ENCODE data around the gene MPP3.
"Not testable (repeated sequence)": the region's sequence is repeated elsewhere in the genome, so short reads cannot be mapped to it uniquely, and the experiment has no call there.

MPP3 gene, protein sequence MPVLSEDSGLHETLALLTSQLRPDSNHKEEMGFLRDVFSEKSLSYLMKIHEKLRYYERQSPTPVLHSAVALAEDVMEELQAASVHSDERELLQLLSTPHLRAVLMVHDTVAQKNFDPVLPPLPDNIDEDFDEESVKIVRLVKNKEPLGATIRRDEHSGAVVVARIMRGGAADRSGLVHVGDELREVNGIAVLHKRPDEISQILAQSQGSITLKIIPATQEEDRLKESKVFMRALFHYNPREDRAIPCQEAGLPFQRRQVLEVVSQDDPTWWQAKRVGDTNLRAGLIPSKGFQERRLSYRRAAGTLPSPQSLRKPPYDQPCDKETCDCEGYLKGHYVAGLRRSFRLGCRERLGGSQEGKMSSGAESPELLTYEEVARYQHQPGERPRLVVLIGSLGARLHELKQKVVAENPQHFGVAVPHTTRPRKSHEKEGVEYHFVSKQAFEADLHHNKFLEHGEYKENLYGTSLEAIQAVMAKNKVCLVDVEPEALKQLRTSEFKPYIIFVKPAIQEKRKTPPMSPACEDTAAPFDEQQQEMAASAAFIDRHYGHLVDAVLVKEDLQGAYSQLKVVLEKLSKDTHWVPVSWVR

GRCh38 chr17:43832976-43833829 lies at the start of gene MPP3:
Gene MPP3 (minus strand): TSS chr17:43833146. CDS start chr17:43831906, 1,240 bp downstream.
- peak; percentile 66 for DNase-seq

- no peak for DNase-seq
Observed at GRCh38 chr17:43881758-43882505, 49.0 kb upstream of the MPP3 start.

- no peak for DNase-seq
Observed at GRCh38 chr17:43881181-43881580, 48.2 kb upstream of the MPP3 start.

- DNase-seq: peak; percentile 72
Observed at GRCh38 chr17:43880420-43880991, 47.6 kb upstream of the MPP3 start.

- DNase-seq: no peak
Observed at GRCh38 chr17:43879723-43880419, 46.9 kb upstream of the MPP3 start.

DNA sequence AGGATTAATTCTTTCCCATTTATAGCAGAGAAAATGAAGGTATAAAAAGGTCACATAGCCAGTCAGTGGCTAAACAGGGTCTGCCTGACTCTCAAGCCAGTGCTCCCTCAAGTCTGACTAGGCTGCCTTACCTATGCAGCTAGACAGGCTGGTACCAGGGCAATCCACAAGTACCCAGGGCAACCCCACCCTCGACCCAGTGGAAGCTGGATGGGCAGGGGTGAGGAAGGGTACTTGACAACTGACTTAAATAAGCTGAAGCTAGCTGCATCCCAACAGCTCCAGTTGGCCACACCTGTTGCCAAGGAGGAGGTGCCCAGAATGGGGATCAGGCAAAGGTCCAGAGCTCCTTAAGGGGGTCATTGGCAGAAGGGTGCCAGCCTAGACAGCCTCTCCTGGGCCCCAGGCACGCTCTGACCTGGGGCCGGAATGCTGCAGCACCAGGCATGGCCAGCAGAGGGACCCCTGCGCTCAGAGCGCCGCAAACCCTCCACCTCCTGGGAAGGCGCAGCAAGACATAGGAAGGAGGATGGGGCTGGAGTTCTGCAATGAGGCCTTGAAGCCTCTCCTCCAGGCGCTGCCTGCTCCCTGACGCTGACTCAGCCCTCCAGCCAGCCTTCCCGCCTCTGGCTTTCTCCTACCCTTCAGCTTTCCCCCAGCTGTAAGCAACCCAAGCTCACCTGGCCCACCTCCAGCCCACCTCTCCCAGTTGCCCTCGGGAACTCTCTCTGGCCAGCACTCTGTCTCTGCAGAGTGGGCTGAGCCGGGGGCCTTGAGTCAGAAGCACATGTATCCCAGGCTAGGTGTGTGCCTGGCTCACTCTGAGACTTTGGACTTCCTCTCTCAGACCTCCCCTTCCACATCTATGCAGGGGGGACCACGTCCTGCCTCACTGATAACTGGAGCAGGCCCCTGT lies 45.6 kb upstream of the MPP3 start:
- DNase-seq: peak; percentile 90

DNA sequence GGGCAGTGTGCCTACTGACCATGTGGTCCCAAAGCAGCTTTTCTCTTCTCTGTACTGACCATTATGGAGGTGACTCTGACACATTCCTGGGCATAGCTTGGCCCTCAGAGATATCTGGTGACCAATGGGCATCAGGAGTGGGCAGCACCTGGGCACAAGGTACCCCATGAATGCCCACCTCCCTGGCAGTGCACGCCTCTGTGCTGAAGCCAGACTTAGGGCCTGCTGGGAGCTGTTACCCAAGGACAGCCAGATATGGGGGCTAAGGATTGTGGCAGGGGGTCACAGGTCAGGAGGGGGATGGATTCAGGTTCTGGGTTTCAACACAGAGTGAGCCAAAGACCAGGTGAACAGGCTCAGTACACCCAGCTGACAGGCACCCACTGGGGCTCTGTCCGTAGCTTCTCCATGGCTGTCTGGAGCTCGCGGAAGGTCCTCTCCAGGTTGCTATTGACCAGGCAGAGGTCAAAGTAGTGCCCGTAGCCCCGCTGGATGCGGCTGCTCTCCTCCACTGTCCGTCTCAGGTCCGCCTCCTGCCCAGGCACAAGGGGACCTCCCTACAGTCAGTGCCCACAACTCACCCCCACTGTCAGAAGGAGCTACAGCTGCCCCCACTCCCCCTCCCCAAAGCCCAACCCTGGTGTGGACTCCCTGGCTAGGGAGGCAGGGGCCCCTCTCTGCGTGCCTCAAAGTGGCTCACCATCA lies 44.7 kb upstream of the MPP3 start:
- no peak for DNase-seq

GRCh38 chr17:43877031-43877430 lies 44.1 kb upstream of the MPP3 start:
- no peak for DNase-seq

- DNase-seq: no peak
Observed at GRCh38 chr17:43875476-43876147, 42.7 kb upstream of the MPP3 start.

GRCh38 chr17:43874293-43874692 lies 41.3 kb upstream of the MPP3 start:
- no peak for DNase-seq

DNA sequence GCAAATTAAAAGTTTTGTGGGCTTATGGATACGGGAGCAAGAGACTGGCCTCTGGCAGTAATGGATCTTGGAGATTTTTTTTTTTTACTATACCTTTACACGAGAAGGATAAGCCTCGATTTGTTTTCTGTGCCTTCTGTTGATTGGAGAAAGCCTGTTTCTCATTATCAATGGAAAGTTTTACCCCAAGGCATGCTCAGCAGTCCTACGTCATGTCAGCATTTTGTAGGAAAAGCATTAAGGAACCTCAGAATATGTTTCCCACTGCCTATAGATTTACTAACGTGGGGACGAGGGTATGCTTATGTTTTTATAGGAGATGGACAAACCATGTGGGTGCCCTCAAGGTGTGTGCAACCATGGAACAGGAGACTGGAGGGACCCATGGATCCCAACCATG lies 40.9 kb upstream of the MPP3 start:
- no peak for DNase-seq

DNA sequence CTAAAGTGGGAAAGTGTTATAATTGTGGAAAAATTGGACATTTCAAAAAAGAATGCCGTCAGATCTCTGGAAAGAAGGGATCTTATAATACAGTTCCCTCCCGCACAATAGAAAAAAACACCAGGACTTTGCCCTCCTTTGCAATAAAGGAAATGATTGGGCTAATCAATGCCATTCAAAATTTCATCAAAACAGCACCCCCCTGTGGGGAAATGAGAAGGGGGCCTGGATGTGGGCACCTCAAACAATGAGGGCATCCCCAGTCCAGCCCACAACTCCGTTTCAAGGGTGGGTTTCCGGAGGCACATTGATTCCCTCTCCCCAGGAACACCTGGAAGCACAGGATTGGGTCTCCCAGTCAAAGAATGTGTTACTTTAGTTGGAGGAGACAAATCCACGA lies 40.1 kb upstream of the MPP3 start:
- no peak for DNase-seq

- DNase-seq: no peak
Observed at GRCh38 chr17:43871946-43872690, 39.2 kb upstream of the MPP3 start.

DNA sequence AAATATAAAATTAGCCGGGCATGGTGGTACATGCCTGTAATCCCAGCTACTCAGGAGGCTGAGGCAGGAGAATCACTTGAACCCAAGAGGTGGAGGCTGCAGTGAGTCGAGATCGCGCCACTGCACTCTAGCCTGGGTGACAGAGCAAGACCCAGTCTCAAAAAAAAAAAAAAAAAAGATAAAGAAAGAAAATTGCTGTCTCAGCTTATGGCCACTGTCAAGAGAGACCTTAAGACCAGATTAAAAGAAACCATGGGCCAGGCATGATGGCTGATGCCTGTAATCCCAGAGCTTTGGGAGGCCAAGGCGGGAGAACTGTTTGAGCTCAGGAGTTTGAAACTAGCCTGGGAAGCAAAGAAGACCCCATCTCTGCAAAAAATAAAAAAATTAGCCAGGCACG lies 36.1 kb upstream of the MPP3 start:
- DNase-seq: not testable (repeated sequence)

DNA sequence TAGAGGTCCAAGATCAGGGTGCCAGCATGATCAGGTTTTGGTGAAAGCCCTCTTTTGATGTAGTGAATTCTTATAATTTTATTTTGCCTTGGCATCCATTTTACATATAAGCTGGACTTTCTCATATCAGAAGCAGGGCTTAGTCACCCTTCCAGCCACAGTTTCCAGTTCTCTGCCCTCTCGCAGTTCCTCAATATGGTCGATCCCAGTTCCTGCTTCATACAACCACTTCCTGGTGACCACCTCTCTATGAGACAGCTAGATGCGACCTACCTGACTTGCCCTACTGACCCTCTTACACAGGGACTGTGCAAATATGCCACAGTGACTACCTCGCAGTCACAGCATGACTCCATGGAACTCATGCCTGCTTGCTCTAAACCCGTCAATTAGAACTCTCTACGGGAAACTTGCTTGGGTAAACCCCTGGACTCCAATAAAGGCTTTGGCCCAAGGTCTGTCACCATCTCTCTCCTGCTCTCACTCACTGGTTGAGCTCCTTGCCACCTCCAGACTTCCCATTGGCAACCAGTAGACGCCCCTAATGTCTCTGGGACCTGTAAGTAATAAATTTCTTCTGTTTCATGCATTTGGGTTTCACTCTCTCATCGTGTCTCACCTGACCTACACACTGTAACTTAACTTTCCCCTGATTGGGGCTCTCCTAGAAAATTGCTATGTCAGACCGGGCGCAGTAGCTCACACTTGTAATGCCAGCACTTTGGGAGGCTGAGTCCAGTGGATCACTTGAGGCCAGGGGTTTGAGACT lies 35.5 kb upstream of the MPP3 start:
- DNase-seq: no peak

DNA sequence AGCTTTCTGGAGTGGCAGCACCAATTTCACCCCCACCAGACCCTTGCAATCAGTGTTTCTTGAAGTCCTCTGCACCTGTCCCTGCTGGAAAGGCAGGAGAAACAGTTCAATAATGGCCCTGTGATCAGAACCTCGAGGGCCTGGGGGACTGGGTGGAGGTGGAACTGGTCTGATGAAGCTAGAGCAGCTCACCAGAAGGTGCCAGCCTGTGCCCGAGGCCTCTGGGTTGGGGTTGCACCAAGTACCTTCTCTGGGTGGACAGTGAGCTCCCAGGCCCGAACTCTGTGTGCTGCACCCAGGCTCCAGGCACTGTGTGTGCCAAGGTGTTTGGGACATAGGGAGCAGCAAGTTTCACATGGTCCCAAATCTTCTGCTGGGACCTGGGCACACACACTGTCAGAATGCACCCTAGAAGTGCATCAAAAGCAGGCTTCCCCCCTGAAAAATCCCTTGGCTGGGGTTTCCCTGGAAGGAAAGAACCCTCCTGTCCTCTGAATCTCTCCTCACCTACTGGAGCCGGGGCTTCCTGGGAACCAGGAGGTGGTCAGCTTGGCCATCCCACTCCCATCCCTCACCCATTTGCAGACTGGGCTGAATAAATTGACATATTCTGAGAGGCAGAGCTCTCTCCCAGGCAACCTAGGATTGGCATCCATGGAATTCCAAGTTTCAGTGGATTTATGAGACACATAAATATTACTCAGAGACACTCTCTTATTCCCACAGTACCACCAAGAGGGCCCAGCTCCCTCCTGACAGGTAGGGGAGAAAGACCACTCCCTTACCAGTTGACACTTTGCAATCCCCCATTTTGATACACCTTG lies 31.4 kb upstream of the MPP3 start:
- no peak for DNase-seq

GRCh38 chr17:43861960-43862359 lies 29.0 kb upstream of the MPP3 start:
- no peak for DNase-seq
